GM21737 (cell line): ENCODE results near the gene CTNNBL1.

Experiments used
- ATAC-seq: cut with Tn5 transposase; IDR thresholded peaks from one replicate; pipeline ENCODE4 v1.9.1; 2021; ENCODE audit warnings: mild to moderate bottlenecking, moderate library complexity; ENCODE audit not compliant: unreplicated experiment

CTNNBL1 gene

DNA sequence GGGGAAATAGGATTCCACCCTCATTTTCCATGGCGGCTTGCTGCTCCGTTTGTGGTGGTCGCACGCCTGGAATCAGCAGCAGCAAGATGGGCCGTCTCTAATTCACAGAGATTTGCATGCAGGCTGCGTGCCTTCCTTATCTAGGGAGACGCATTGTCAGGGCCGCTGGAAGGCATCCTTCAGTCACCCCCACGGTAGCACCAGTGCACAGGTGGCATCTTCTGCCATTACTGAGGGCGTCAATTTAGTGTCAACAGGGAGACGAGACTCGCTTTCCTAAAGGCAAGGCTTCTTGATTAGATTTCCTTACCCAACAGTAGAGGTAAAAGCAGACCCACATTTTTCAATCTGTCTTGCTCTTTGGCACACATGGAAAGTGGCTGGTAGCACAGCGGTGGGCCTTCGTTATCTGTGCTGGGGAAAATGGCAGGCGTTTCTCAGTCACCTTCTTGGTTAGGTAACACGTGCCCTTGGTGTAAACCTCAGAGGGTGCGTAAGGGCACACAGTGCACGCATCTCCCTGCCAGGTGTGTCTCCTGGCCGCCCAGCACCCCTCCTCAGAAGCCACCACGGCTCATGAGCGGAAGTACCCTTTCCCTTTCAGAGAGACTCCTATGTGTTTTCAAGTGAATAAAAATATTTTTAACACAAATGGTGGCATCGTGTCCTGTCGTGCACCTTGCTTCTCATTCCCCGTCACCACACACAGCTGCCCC, 181.8 kb downstream of the CTNNBL1 start:
- no peak for ATAC-seq

DNA sequence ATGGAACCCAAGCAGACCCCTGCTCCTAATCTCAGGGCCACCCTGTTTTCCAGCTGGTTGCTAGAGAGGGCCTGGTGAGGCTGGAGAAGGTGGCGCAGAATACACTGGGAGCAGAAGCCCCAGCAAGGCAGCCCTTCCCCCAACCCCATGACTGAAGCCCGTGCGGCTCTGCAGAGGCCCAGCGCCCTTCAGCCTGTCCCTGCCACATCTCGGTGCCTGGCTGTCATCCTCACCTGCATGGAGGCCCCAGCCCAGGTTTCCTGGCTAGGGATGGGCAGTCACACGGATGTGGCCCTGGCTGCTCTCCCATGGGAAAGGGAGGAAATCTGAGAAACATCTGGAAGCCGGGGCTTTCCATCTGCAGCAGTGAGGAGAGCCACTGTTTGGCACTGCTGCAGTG, 183.0 kb downstream of the CTNNBL1 start:
- no peak for ATAC-seq

DNA sequence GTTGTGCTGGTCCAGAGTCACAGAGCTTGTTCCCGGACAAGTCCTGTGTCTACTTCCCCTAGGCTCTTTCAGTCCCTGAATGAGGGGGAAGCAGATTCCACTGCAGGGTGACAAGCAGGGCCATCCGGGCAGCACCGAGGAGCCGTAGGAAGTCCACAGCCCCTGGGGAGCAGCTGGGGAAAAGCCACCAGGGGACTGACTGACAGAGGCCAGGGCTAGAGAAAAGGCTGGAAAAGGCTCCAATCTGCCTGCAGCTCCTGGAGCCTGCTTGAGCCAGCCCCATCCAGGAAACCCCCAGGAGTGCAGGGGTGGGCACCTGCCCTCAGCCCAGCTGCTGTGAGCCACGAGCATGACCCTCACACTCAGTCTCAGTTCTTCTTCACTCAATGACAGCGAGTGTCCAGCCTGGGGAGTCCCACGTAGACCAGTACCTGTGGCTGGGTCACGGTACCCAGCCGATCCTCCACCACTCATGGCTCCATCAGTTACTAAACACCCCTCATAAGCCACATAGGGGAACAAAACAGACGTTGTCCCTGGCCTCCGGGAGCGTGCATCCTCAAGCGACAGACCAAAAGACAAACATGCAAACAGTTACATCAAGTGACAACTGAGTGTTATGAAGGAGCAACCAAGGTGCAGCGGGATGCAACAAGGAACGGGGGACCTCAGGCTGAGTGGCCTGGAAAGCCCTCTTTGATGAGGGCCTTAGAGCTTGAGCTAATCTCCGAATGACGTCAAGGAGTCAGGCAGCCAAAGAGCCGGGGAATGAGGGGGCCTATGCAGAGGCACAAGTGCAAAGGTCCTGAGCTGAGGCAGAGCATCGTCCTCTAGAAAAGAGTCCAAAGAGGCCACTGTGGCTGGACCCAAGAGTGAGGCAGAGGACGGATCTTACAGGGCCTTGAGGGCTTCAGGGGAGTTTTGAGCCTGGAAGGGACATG, 184.3 kb downstream of the CTNNBL1 start:
- no peak for ATAC-seq

DNA sequence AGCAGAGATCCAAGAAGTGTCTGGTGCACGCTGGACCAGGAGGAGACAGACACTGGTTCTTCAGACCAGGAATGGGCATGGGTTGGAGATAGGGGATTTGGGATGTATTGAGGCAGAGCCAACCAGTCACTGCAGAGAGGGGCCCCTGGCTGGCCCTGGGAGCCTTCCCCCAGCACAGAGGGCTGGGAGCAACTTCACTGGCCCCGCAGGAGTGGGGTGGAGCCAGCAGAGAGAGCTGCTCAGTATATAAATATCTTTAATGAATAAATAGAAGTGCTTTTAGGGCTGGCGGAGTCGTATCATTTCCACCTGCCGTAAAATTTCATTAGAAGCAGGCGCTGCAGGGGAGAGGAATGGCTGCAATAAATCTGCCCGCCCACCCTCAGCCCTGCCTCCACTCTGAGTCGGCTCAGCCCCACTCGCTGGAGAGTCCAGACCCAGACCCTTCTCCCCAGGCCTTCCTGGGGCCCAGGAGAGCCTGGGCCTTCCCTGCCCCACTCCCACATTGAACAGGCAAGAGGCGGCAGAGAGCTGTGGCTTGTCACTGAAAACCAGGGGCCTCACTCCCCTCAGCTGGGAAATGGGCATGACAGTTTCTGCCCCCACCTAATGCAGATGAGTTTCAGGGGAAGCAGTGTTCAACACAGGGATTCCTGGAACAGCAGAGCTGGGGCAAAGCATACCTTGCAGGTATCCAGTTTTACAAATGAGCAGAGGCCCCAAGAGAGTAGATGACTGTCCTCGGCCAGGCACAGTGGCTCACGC, 185.2 kb downstream of the CTNNBL1 start:
- ATAC-seq, result no peak

DNA sequence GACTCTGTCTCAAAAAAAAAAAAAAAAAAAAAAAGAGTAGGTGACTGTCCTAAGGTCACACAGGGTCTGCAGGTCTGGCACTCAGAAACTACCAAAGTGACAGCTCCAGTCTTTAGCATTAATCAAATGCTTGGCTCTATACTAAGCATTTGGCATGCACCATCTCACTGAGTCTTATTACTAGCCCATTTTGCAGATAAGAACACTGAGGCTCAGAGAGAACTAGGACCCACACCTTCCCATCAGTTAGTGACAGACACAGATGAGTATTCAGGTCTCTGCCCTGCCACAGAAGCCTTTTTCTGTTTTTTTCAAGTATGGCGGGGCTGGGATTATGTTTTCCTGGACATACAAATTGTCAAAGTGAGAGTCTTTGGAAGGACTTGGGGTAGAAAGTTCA, 186.0 kb downstream of the CTNNBL1 start:
- ATAC-seq, result no peak

DNA sequence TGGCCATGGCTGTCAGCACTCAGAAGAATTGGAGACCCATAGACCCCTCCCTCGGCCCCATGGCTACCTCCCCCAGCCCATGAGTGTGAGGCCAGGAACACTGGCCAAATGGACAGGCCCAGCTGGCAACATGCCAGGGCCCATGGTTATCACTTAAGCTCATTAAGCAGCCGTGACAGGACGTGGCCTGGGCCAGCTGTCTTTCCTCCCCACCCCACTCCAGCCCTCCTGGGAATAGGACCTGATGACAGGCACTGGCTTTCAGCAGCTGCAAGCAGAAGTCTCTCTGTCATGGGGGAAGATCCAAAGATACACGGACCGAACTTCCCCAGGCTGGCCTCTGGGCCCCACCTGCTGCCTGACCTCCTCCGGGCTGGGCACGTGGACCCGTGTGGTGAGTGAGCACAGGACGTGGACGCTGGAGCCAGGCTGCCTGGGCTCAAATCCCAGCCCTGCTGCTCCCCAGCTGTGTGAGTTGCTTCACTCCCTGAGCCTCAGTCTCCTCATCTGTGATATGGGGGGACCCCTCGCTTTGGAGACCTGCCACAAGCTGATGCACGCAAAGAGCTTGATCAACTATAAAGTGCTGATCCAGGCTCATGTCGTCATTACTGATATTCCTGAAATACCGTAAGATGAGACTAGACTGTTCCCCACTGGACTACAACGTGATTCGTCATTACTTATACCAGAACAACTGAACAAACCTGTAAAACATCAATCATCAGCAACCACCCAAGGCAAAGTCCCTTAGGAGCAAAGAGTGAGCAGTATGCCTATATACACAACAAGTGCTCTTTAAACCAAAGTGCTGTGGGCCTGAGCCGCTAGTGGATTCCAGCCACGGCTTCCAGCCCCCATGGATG, 187.1 kb downstream of the CTNNBL1 start:
- ATAC-seq, result no peak

DNA sequence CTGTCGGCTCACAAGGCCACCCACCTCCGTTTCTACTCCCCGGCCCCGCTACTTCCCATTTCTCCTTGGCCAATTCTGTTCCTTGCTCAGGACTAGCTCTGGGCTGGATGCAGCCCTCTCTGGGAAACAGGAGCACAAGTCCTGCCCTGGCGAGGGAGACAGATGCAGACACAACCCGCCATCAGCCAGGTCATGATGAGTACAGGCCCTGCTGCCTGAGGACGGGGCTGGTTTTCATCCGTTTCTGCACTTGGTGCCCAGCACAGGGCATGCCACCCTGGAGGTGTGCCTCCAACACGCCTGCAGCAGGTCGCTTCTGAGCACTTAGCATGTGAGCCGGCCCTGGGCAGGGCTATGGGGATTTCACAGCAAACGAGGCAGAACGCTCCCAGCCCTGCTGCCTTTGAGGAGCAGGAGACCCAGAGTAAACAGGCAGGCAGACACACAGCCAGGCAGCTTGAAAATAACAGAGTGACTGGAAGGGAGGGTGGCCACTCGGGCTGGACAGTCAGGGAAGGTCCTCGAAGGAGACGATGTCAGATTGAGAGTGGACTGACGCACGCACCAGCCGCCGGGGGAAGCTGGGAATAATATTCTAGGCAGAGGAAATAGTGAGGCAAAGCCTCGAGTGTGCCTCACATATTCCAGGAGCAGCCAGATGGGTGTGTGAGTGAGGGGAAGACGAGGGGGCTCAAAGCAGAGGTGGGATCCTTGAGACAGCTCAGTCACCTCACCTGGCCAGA, 187.9 kb downstream of the CTNNBL1 start:
- no peak for ATAC-seq

DNA sequence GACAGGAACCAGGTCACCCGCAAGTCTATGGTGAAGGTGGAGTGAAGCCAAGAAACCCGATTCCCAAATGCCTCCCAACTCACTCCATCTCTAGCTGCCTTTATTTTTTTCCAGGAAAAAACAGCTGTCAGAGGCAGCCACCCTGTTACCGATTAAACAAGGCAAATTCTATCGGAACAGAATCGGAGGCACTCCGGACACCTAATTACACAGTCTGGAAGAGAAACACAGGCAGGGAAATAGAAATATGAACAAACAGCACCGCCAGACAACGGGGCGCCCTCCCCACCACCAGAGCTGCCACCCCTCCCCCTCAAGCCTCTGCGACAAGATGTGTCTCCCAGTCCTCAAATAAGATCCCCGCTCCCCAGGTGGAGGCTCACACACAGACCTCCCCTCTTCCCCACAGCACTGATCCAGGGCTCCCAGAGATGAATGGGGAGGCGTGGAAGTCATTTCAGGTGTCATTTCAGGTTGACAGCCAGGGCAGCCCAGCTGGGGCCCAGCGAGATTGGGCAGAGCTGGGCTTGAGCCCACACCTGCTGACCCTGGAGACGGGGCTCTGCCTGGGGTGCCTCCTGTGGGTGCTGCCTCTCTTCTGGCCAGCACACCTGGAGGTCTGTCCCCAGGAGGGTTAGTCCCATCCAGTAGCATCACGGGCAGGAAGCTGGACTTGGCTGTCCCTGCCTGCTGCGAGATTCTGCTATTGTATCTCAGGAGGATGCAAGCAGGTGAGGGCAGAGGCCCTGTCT, 189.3 kb downstream of the CTNNBL1 start:
- no peak for ATAC-seq

DNA sequence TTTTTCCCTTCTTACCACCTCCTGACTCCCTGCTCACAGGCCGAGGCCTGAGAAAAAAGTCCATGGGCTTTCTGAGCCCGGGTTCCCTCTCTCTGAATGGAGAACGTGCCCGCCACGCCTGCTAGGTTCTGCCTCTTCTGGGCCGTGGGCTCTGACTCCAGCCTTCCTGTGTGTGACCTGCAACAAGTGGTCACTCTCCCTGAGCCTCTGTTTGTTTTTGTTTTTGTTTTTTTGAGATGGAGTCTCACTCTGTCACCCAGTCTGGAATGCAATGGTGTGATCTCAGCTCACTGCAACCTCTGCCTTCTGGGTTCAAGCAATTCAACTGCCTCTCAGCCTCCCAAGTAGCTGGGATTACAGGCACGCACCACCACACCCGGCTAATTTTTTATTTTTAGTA, 191.2 kb downstream of the CTNNBL1 start:
- ATAC-seq, result no peak

DNA sequence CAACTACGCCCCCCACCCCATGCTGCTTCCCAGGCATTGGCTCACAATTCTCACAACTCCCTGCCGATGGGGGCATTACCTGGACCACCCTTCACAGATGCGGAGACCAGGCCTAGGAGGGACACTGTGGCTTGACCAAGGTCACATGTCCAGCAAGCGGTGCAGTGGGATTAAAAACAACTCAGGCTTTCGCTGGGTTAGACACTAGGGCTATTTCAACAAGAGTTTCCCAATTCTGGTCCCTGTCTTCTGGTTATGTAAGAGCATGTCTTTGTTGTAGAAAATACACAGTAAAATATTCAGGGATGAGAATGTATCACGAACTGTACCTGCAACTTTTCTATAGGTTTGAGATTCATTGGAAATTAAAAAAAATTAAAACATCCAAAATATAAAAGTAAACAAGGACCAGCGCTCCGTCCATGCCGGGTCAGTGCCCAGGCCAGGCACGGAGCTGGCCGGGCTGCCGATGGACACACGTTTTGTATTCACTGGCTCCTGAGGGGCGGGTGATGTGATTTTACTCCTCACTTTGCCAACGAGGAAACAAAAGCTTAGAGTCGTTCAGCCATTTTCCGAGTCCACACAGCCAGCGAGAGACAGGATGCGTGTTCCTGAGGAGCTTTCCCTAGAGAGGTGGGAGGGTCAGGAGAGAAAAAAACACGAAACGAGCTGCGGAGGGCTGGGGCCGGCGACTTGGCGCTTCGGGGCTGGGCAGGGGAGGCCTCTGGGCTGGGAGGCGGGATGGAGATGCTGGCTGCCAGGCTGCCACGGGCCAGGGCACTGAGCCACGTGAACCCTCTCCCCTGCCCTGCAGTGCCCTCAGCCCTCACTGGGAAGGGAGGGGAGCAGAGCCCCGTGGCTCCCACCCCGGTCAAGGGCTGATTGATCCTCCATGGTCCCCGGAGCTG, 192.0 kb downstream of the CTNNBL1 start:
- ATAC-seq, result no peak

DNA sequence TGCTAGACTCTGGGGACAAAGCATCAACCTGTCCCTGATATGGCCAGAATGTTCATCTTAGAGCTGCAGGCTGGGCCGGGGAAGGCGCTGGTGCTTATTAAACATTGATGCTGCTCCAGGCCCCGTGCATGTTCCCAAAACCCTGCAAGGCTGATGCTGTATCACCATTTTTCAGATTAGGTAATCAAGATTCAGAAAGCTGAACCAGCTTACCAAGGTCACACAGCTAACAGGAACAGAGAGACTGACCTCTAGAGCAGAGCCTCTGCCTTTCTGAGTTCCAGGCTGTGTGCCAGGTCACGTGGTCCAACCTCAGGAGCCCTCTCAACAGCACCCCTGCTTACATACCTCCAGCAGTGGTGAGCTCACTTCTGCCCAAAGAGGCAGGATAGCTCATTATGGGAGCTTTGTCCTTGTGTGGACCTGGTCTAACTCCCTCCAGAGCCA, 193.0 kb downstream of the CTNNBL1 start:
- no peak for ATAC-seq

DNA sequence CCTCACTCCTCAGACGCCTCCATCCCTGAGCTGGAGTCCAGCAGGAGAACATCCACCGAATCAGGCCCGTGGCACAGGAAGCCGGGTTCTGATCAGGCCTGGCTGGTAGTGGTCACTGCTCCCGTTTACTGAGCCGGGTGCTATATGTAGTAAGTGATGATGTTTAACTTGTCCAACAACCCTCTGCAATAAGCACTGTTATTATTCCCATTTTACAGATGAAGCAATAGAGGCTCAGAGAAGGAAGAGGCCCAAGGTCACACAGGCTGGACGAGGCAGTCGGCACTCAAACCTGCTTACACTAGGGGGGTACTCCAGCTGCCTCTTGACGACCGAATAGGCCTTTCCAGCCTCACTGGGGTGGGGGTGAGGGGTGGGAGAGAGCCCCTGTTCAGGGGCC, 194.8 kb downstream of the CTNNBL1 start:
- ATAC-seq, result no peak

DNA sequence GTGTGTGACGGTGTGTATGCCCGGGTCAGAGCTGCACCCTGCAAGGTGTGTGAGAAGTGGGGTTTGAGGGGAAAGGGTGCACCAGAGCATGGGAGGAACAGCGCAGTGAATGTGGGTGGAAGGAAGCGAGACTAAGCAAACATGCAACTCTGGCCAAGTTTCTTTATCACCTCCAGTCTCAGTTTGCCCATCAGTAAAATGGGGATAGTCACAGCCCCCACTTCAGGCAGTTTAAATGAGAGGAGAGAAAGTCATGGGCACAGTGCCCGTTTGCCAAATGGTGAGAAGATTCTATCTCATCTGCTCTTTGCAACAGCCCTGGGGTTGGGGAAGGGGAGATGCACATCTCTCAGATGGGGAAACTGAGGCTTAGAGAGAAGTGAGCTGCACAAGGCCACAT, 196.3 kb downstream of the CTNNBL1 start:
- ATAC-seq, result no peak

DNA sequence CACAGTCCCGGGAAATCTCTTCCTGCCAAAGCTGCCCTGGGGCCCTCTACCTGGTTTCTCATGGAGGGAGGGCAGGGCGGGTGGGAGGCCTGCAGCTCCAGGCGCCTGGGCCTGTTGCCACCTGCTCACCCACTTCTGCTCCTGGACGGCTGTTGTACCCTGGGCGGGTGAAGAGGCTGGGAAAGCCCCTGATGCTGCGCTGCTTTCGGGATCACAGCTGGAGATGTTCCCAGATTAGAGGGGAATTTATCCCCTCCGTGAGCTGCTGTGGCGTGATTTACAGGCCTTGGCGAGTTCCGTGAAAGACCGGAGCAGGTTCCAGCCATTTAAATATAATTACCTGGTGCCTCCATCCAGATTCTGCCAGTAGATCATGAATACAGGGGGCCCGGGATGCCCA, 196.8 kb downstream of the CTNNBL1 start:
- ATAC-seq, result no peak

DNA sequence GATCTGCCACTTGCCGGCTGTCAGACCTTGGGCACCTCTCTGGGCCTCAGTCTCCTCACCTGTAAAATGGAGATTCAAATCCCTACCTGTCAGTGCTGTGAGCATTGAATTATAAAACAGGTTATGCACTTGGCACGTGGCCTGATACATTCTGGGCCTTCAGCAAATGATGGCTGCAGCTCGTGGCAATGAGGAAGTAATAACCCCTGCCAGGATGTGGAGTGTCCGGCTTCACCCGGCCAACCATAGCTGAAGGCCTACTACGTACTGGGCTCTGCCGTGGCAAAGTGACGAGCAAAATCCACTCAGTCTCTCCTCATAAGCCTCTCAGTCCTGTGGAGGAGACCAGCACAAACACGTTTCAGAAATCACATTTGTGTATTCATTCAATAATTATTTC, 198.2 kb downstream of the CTNNBL1 start:
- no peak for ATAC-seq

DNA sequence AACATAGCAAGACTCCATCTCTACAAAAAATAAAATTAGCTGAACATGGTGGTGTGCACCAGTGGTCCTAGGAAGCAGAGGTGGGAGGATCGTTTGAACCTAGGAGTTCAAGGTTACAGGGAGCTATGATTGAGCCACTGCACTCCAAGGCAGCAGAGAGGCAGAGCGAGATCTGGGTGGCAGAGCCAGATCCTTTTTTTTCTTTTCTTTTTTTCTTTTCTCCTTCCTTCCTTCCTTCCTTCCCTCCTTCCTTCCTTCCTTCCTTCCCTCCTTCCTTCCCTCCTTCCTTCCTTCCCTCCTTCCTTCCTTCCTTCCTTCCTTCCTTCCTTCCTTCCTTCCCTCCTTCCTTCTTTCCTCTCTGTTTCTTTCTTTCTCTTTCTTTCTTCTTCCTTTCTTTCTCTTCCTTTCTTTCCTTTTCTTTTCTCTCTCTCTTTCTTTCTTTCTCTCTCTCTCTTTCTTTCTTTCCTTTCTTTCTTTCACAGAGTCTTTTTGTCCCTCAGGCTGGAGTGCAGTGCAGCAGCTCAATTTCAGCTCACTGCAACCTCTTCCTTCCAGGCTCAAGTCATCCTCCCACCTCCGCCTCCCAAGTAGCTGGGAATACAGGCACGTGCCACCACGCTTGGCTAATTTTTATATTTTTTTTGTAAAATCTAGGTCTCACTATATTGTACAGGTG, 199.9 kb downstream of the CTNNBL1 start:
- ATAC-seq, result no peak

DNA sequence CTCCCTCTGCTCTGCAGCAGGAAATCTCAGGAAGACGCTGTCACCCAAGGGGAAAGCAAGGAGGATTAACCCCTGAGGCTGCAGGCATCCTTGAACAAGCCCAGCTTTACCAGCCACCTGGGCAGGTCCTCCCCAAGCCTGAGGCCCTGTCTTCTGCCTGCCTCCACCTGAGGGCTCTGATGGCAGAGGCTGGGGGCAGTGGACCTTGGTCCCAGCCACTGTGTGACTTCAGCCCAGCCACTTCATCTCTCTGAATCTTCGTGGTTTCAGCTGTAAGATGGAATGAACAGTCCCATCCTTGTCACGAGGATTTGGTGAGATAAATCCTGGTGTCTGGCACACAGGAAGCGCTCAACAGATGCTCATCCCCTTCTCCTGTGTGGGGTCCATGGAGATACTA, 200.6 kb downstream of the CTNNBL1 start:
- no peak for ATAC-seq
